ENCODE measurements around the gene IDI1. TPM values are rescaled to one million over a fixed set of nuclear protein-coding genes. Genes with fewer than 3 reads are reported as not detected.
A peak's percentile ranks its signal among the peaks of the same experiment; 100 is the strongest.

IDI1 gene
- total and polyA plus RNA-seq, 2 of the 13 experiments (the other 11 are each of a cell fraction or from before 2014, with no cell fraction given): 44.4 to 145 TPM

DNA sequence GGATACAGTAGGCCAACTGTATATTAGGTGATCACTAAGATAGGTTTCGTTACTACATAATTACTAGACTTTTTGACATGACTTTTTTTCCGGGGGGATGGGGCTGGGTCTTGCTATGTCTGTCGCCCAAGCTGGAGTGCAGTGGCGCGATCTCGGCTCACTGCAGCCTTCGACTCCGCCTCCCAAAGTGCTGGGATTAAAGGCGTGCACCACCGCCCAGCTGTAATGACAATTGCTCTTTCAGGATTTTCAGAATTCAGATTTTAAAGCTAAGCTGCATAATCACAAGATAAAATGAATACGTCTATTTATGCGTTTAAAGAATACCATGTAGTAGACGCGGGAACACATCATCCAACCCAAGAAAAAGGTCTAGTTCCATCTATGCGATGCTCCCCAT lies 982 bp downstream of the IDI1 start (continued):
- TF ChIP-seq SIN3B (IDR thresholded peaks at IDR 0.05; ENCODE audit: low read length) (no peak), ZNF24 (IDR thresholded peaks at IDR 0.05) (no peak), ZC3H13 (CRISPR knock-in tag; IDR thresholded peaks at IDR 0.05) (no peak), SAP130 (CRISPR knock-in tag; IDR thresholded peaks at IDR 0.05; ENCODE audit: low read depth) (0 out of 2 replicates have a peak, but pooled peaks have one; percentile 25)
- TF ChIP-seq, protein P1, sequence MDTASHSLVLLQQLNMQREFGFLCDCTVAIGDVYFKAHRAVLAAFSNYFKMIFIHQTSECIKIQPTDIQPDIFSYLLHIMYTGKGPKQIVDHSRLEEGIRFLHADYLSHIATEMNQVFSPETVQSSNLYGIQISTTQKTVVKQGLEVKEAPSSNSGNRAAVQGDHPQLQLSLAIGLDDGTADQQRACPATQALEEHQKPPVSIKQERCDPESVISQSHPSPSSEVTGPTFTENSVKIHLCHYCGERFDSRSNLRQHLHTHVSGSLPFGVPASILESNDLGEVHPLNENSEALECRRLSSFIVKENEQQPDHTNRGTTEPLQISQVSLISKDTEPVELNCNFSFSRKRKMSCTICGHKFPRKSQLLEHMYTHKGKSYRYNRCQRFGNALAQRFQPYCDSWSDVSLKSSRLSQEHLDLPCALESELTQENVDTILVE (CRISPR knock-in tag; IDR thresholded peaks at IDR 0.05): no peak
- TF ChIP-seq, protein P2, sequence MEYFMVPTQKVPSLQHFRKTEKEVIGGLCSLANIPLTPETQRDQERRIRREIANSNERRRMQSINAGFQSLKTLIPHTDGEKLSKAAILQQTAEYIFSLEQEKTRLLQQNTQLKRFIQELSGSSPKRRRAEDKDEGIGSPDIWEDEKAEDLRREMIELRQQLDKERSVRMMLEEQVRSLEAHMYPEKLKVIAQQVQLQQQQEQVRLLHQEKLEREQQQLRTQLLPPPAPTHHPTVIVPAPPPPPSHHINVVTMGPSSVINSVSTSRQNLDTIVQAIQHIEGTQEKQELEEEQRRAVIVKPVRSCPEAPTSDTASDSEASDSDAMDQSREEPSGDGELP (IDR thresholded peaks at IDR 0.05; ENCODE audit: borderline replicate concordance, low read depth): peak; percentile 55; the same call in 1 of the 2 replicates

DNA sequence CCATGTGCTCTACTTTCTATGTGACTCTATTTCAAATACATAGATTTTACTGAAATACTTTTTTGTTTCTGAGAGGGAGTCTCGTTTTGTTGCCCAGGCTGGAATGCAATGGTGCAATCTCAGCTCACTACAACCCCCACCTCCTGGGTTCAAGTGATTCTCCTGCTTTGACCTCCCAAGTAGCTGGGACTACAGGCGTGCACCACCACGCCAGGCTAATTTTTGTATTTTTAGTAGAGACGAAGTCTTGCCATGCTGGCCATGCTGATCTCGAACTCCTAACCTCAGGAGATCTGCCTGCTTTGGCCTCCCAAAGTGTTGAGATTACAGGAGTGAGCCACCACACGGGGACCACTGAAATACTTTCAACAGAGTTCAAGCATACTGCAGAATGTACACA lies 3.5 kb downstream of the IDI1 start:
- no TSS peak for BruUV-seq (replicated peaks)
- no peak overlapping the region for H3K27ac ChIP-seq (ENCODE audit: extremely low read length, insufficient read depth, low read length)
- peaks cover 53% of the 10 kb centered on the region for H4K20me1 ChIP-seq (ENCODE audit: insufficient read depth, low read length)
- no peak overlapping the region for H2AFZ ChIP-seq (ENCODE audit: low read length)
- TF ChIP-seq ZNF460 (CRISPR knock-in tag; IDR thresholded peaks at IDR 0.05; ENCODE audit: borderline replicate concordance): peak; percentile 96
- 0 out of 2 replicates have a peak, but pooled peaks have one; percentile 2 for TF ChIP-seq SAP130 (CRISPR knock-in tag; IDR thresholded peaks at IDR 0.05; ENCODE audit: low read depth)
- peak; percentile 60; the same call in 1 of the 2 replicates for TF ChIP-seq ZMYM3 (CRISPR knock-in tag; IDR thresholded peaks at IDR 0.05)
- 0 out of 2 replicates have a peak, but pooled peaks have one; percentile 33 for TF ChIP-seq ZMYM2 (CRISPR knock-in tag; IDR thresholded peaks at IDR 0.05)
- TF ChIP-seq, protein P3, sequence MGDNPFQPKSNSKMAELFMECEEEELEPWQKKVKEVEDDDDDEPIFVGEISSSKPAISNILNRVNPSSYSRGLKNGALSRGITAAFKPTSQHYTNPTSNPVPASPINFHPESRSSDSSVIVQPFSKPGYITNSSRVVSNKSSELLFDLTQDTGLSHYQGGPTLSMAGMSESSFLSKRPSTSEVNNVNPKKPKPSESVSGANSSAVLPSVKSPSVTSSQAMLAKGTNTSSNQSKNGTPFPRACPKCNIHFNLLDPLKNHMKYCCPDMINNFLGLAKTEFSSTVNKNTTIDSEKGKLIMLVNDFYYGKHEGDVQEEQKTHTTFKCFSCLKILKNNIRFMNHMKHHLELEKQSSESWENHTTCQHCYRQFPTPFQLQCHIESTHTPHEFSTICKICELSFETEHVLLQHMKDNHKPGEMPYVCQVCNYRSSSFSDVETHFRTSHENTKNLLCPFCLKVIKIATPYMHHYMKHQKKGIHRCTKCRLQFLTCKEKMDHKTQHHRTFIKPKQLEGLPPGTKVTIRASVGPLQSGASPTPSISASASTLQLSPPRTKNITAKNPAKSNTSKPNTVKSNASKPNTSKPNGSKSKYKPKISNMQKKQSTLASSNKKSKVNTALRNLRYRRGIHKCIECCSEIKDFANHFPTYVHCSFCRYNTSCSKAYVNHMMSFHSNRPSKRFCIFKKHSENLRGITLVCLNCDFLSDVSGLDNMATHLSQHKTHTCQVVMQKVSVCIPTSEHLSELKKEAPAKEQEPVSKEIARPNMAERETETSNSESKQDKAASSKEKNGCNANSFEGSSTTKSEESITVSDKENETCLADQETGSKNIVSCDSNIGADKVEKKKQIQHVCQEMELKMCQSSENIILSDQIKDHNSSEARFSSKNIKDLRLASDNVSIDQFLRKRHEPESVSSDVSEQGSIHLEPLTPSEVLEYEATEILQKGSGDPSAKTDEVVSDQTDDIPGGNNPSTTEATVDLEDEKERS (CRISPR knock-in tag; IDR thresholded peaks at IDR 0.05): 0 out of 2 replicates have a peak, but pooled peaks have one; percentile 21
- TF ChIP-seq BORCS8-MEF2B (CRISPR knock-in tag; IDR thresholded peaks at IDR 0.05): no peak
- TF ChIP-seq, protein P4, sequence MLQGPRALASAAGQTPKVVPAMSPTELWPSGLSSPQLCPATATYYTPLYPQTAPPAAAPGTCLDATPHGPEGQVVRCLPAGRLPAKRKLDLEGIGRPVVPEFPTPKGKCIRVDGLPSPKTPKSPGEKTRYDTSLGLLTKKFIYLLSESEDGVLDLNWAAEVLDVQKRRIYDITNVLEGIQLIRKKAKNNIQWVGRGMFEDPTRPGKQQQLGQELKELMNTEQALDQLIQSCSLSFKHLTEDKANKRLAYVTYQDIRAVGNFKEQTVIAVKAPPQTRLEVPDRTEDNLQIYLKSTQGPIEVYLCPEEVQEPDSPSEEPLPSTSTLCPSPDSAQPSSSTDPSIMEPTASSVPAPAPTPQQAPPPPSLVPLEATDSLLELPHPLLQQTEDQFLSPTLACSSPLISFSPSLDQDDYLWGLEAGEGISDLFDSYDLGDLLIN (CRISPR knock-in tag; IDR thresholded peaks at IDR 0.05; ENCODE audit: borderline replicate concordance): no peak
- no peak for TF ChIP-seq DPF2 (CRISPR knock-in tag; IDR thresholded peaks at IDR 0.05; ENCODE audit: borderline replicate concordance, low read depth)
- no peaks in the 10 kb centered on the region; a peak in 1 of 5 replicates for H3K27me3 ChIP-seq (ENCODE audit: control insufficient read depth in 1 of 2, insufficient read depth in 2 of 2, low read length in 2 of 2)
- no peaks in the 10 kb centered on the region for H3K9me3 ChIP-seq (ENCODE audit: low read length)
- no peak for FAIRE-seq
- intact Hi-C loops (cut with micrococcal nuclease; ENCODE audit: unreplicated experiment): loop anchor here (5.0 kb wide), 1 partner anchor 58 kb away; the partner anchor contains the start of gene GTPBP4
- H3K4me3 ChIP-seq (replicated peaks in 1 of 3; ENCODE audit: insufficient read depth in 1 of 3, low read depth in 2 of 3, low read length in 3 of 3): peak overlapping the region in 2 of 3 experiments; percentile 22 to 63; a peak in 3 of 6 replicates
- H3K36me3 ChIP-seq (replicated peaks in 1 of 2; ENCODE audit: control insufficient read depth in 1 of 2, insufficient read depth in 2 of 2, low read length in 2 of 2): peaks cover 5 to 26% of the 10 kb centered on the region in 2 experiments
- WGBS (ENCODE audit: low lambda C conversion rate): 79% methylated on average over 6 of the region's 6 CpGs
- POLR2A ChIA-PET: no interaction called here
- peaks cover 33% of the 10 kb centered on the region for H3K4me1 ChIP-seq (ENCODE audit: insufficient read depth, low read length)
- CTCF ChIA-PET (ENCODE audit: low intra/inter-chr PET ratio, low total read pairs): no interaction called here
- DNase-seq (ENCODE audit: low spot score): no peak
- H3K79me2 ChIP-seq (ENCODE audit: insufficient read depth, low read length): peaks cover 55% of the 10 kb centered on the region
- 0 out of 2 replicates have a peak overlapping the region, but pooled peaks have one; percentile 44 for H3K9ac ChIP-seq (ENCODE audit: insufficient read depth, low read depth, low read length)
- peak overlapping the region; percentile 73 for H3K4me2 ChIP-seq (ENCODE audit: low read depth, low read length)
- no peak for ATAC-seq
- in situ Hi-C loops (cut with HindIII; ENCODE audit: extremely low pct_ligation_motif_present, low pct_unique_long_range_greater_than_20kb): no loop called here
